Duodenal mucosa (tissue), 2 donors: ENCODE measurements around the gene ARHGAP9.
A peak's percentile ranks its signal among the peaks of the same experiment; 100 is the strongest.

ENCODE experiments used
- H3K27ac ChIP-seq: one replicate; pipeline ENCODE4 v1.7.0; 2013; ENCODE audit warnings: low read depth, low read length
- H3K27me3 ChIP-seq, 2 donors: one replicate each; pipeline ENCODE4 v1.7.0; 2013; ENCODE audit warnings: low read length in 2 of 2, control low read depth in 1 of 2; ENCODE audit not compliant: insufficient read depth in 2 of 2, control insufficient read depth in 1 of 2
- H3K36me3 ChIP-seq, 2 donors: one replicate each; pipeline ENCODE4 v1.7.0; 2013; ENCODE audit warnings: low read length in 2 of 2, control low read depth in 1 of 2; ENCODE audit not compliant: insufficient read depth in 2 of 2, control insufficient read depth in 1 of 2
- H3K4me1 ChIP-seq, 2 donors: one replicate each; pipeline ENCODE4 v1.7.0; 2013; ENCODE audit warnings: low read length in 2 of 2, control low read depth in 1 of 2; ENCODE audit not compliant: insufficient read depth in 2 of 2, control insufficient read depth in 1 of 2
- H3K4me3 ChIP-seq, 2 donors: one replicate each; pipeline ENCODE4 v1.7.0; 2013; ENCODE audit warnings: low read length in 2 of 2, low read depth in 1 of 2
- H3K9ac ChIP-seq, 2 donors: one replicate each; pipeline ENCODE4 v1.7.0; 2013; ENCODE audit warnings: low read length in 2 of 2, low read depth in 1 of 2
- H3K9me3 ChIP-seq, 2 donors: one replicate each; pipeline ENCODE4 v1.7.0; 2013; ENCODE audit warnings: low read length in 2 of 2, control low read depth in 1 of 2; ENCODE audit not compliant: control insufficient read depth in 1 of 2

The ARHGAP9 gene

GRCh38 chr12:57479376-57480115 is at the start of gene ARHGAP9:
Gene ARHGAP9, minus strand, starts transcription at chr12:57479866. Its CDS starts 460 bp downstream, at chr12:57479406.
- peak within 1 kb of the TSS; percentile 45 to 48 for H3K9ac ChIP-seq
- peak within 1 kb of the TSS; percentile 60 for H3K27ac ChIP-seq
- peaks cover 10 to 29% of the 10 kb centered on the region in 2 donors for H3K27me3 ChIP-seq

GRCh38 chr12:57528831-57529555 is 49.3 kb upstream of the ARHGAP9 start:
- Histone ChIP-seq H3K4me1 (peaks cover 14 to 15% of the 10 kb centered on the region in 2 donors), H3K36me3 (peaks cover 44 to 83% of the 10 kb centered on the region in 2 donors), H3K9ac (no peak overlapping the region), H3K27me3 (no peaks in the 10 kb centered on the region), H3K9me3 (no peaks in the 10 kb centered on the region), H3K4me3 (no peak overlapping the region), H3K27ac (no peak overlapping the region)

More at GRCh38 chr12:57479376-57480115, at the start of gene ARHGAP9:
- Histone ChIP-seq H3K36me3 (peaks cover 0 to 4% of the 10 kb centered on the region in 2 donors), H3K4me1 (peaks cover 20 to 31% of the 10 kb centered on the region in 2 donors), H3K9me3 (no peaks in the 10 kb centered on the region), H3K4me3 (peak within 1 kb of the TSS; percentile 41 to 54)

GRCh38 chr12:57528176-57528575 is 48.5 kb upstream of the ARHGAP9 start:
- no peak overlapping the region for H3K27ac ChIP-seq
- no peak overlapping the region for H3K4me3 ChIP-seq
- no peaks in the 10 kb centered on the region for H3K9me3 ChIP-seq
- H3K27me3 ChIP-seq = no peaks in the 10 kb centered on the region
- peaks cover 20 to 23% of the 10 kb centered on the region in 2 donors for H3K4me1 ChIP-seq
- no peak overlapping the region for H3K9ac ChIP-seq
- peaks cover 39 to 76% of the 10 kb centered on the region in 2 donors for H3K36me3 ChIP-seq

- H3K36me3 ChIP-seq = peaks cover 30 to 66% of the 10 kb centered on the region in 2 donors
- H3K27me3 ChIP-seq = no peaks in the 10 kb centered on the region
- H3K4me3 ChIP-seq = no peak overlapping the region
- no peak overlapping the region for H3K9ac ChIP-seq
- H3K27ac ChIP-seq = no peak overlapping the region
- H3K4me1 ChIP-seq = peaks cover 20 to 26% of the 10 kb centered on the region in 2 donors
- H3K9me3 ChIP-seq = no peaks in the 10 kb centered on the region
Measured at GRCh38 chr12:57527184-57527583, 47.5 kb upstream of the ARHGAP9 start.

- Histone ChIP-seq H3K27me3 (no peaks in the 10 kb centered on the region), H3K4me3 (no peak overlapping the region), H3K9me3 (no peaks in the 10 kb centered on the region), H3K4me1 (peaks cover 26 to 32% of the 10 kb centered on the region in 2 donors), H3K9ac (no peak overlapping the region), H3K36me3 (peaks cover 25 to 61% of the 10 kb centered on the region in 2 donors), H3K27ac (no peak overlapping the region)
Measured at GRCh38 chr12:57526477-57527126, 46.9 kb upstream of the ARHGAP9 start.

- H3K36me3 ChIP-seq = peaks cover 23 to 53% of the 10 kb centered on the region in 2 donors
- H3K4me3 ChIP-seq = no peak overlapping the region
- H3K9me3 ChIP-seq = no peaks in the 10 kb centered on the region
- no peak overlapping the region for H3K9ac ChIP-seq
- H3K27me3 ChIP-seq = no peaks in the 10 kb centered on the region
- no peak overlapping the region for H3K27ac ChIP-seq
- H3K4me1 ChIP-seq = peaks cover 31 to 40% of the 10 kb centered on the region in 2 donors
Measured at GRCh38 chr12:57525615-57526383, 46.1 kb upstream of the ARHGAP9 start.

GRCh38 chr12:57524814-57525614 is 45.3 kb upstream of the ARHGAP9 start:
- Histone ChIP-seq H3K27ac (no peak overlapping the region), H3K4me3 (peak overlapping the region; percentile 43 to 80), H3K9ac (peak overlapping the region in 1 of 2 donors; percentile 86), H3K27me3 (no peaks in the 10 kb centered on the region), H3K9me3 (no peaks in the 10 kb centered on the region), H3K4me1 (peaks cover 31 to 41% of the 10 kb centered on the region in 2 donors), H3K36me3 (peaks cover 15 to 45% of the 10 kb centered on the region in 2 donors)

GRCh38 chr12:57523706-57524614 is 44.3 kb upstream of the ARHGAP9 start:
- peaks cover 37 to 48% of the 10 kb centered on the region in 2 donors for H3K4me1 ChIP-seq
- H3K27ac ChIP-seq = peak overlapping the region; percentile 73
- H3K36me3 ChIP-seq = peaks cover 14 to 35% of the 10 kb centered on the region in 2 donors
- peak overlapping the region; percentile 84 to 86 for H3K9ac ChIP-seq
- H3K27me3 ChIP-seq = no peaks in the 10 kb centered on the region
- H3K4me3 ChIP-seq = peak overlapping the region; percentile 71 to 80
- no peaks in the 10 kb centered on the region for H3K9me3 ChIP-seq
